Measurements from ENCODE around the gene KLF17. TPM values are rescaled to one million over a fixed set of nuclear protein-coding genes. Genes with fewer than 3 reads are reported as not detected.

The KLF17 gene
- total and polyA plus RNA-seq, 2 experiments from 2014 or later, result not detected

- no peak for DNase-seq (ENCODE audit: low spot score)
- Histone ChIP-seq H4K20me1 (ENCODE audit: insufficient read depth, poor library complexity, severe bottlenecking) (no peaks in the 10 kb centered on the region), H3K9me3 (ENCODE audit: low read depth) (no peaks in the 10 kb centered on the region), H3K79me2 (no peaks in the 10 kb centered on the region), H3K36me3 (replicated peaks; ENCODE audit: insufficient read depth, low read depth) (no peaks in the 10 kb centered on the region), H3K4me1 (ENCODE audit: insufficient read depth) (peaks cover 7% of the 10 kb centered on the region), H2AFZ (no peak overlapping the region), H3K4me3 (no peak overlapping the region), H3K27ac (no peak overlapping the region), H3K27me3 (no peaks in the 10 kb centered on the region), H3K4me2 (no peak overlapping the region), H3K9me2 (replicated peaks; ENCODE audit: insufficient read depth) (no peaks in the 10 kb centered on the region)
- 81% methylated on average over 2 of the region's 2 CpGs for WGBS (ENCODE audit: low lambda C conversion rate, missing lambda C conversion rate)
- TF ChIP-seq, protein P1, sequence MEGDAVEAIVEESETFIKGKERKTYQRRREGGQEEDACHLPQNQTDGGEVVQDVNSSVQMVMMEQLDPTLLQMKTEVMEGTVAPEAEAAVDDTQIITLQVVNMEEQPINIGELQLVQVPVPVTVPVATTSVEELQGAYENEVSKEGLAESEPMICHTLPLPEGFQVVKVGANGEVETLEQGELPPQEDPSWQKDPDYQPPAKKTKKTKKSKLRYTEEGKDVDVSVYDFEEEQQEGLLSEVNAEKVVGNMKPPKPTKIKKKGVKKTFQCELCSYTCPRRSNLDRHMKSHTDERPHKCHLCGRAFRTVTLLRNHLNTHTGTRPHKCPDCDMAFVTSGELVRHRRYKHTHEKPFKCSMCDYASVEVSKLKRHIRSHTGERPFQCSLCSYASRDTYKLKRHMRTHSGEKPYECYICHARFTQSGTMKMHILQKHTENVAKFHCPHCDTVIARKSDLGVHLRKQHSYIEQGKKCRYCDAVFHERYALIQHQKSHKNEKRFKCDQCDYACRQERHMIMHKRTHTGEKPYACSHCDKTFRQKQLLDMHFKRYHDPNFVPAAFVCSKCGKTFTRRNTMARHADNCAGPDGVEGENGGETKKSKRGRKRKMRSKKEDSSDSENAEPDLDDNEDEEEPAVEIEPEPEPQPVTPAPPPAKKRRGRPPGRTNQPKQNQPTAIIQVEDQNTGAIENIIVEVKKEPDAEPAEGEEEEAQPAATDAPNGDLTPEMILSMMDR (IDR thresholded peaks at IDR 0.05; ENCODE audit: poor library complexity), result no peak
- no peak for TF ChIP-seq EZH2 (IDR thresholded peaks at IDR 0.05; ENCODE audit: borderline replicate concordance)
Measured at GRCh38 chr1:44073528-44073927, 45.1 kb upstream of the KLF17 start.

- Histone ChIP-seq H3K9me3 (ENCODE audit: low read depth) (no peaks in the 10 kb centered on the region), H3K4me1 (ENCODE audit: insufficient read depth) (peaks cover 9% of the 10 kb centered on the region), H3K27ac (no peak overlapping the region), H3K4me3 (no peak overlapping the region), H2AFZ (no peak overlapping the region), H4K20me1 (ENCODE audit: insufficient read depth, poor library complexity, severe bottlenecking) (no peaks in the 10 kb centered on the region), H3K27me3 (no peaks in the 10 kb centered on the region), H3K9me2 (replicated peaks; ENCODE audit: insufficient read depth) (no peaks in the 10 kb centered on the region), H3K4me2 (no peak overlapping the region), H3K79me2 (no peaks in the 10 kb centered on the region), H3K36me3 (replicated peaks; ENCODE audit: insufficient read depth, low read depth) (no peaks in the 10 kb centered on the region)
- 73% methylated on average over 3 of the region's 3 CpGs for WGBS (ENCODE audit: low lambda C conversion rate, missing lambda C conversion rate)
- DNase-seq (ENCODE audit: low spot score), result no peak
- TF ChIP-seq EZH2phosphoT487 (IDR thresholded peaks at IDR 0.05; ENCODE audit: low read depth, severe bottlenecking, unreplicated experiment) (no peak), EZH2 (IDR thresholded peaks at IDR 0.05; ENCODE audit: borderline replicate concordance) (no peak)
- TF ChIP-seq, protein P1 (IDR thresholded peaks at IDR 0.05; ENCODE audit: poor library complexity), result no peak
Measured at GRCh38 chr1:44074415-44074814, 44.2 kb upstream of the KLF17 start.

DNA sequence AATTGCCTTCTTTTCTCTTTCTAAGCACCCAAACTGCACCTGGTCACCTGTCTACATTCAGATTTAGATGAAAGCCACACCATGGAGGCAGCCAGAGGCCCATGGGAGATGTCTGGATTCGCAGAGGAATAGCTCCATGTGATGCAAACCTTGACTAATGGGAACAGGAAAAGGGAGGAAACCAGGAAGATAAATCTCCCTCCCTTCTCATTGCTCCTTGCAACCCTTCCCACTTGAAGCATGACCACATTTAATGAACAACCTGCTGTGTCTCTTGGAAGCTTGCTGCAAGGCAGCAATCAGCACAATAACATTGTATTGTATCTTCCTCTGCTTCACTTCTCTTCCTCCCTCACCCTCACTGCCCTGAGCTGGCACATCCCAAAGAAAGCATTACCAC is 42.6 kb upstream of the KLF17 start:
- Histone ChIP-seq H3K27me3 (no peaks in the 10 kb centered on the region), H3K9me3 (ENCODE audit: low read depth) (no peaks in the 10 kb centered on the region), H3K27ac (no peak overlapping the region), H3K36me3 (replicated peaks; ENCODE audit: insufficient read depth, low read depth) (no peaks in the 10 kb centered on the region), H3K9me2 (replicated peaks; ENCODE audit: insufficient read depth) (no peaks in the 10 kb centered on the region), H2AFZ (no peak overlapping the region), H3K4me3 (no peak overlapping the region), H4K20me1 (ENCODE audit: insufficient read depth, poor library complexity, severe bottlenecking) (no peaks in the 10 kb centered on the region), H3K79me2 (no peaks in the 10 kb centered on the region), H3K4me2 (no peak overlapping the region), H3K4me1 (ENCODE audit: insufficient read depth) (peaks cover 9% of the 10 kb centered on the region)
- no peak for DNase-seq (ENCODE audit: low spot score)
- TF ChIP-seq EZH2phosphoT487 (IDR thresholded peaks at IDR 0.05; ENCODE audit: low read depth, severe bottlenecking, unreplicated experiment) (no peak), EZH2 (IDR thresholded peaks at IDR 0.05; ENCODE audit: borderline replicate concordance) (no peak)
- 86% methylated on average over 1 of the region's 1 CpG for WGBS (ENCODE audit: low lambda C conversion rate, missing lambda C conversion rate)

DNA sequence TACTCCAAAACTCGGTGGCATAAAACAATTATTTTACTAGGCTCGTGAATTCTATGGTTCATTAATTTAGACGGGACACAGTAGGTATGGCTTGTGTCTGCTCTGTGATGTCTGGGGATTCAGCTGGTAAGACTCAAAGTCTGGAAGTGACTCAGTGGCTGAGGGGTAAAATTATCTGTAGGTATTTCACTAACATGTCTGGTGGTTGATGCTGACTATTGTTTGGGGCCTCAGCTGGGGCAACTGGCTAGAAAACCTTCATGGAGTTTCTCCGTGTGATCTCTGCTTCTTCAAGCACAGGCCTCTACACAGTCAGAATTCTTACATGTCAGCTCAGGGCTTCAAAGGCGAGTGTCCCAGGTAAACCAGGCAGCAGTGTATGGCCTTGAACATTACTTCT is 41.2 kb upstream of the KLF17 start:
- Histone ChIP-seq H3K27ac (no peak overlapping the region), H3K4me1 (ENCODE audit: insufficient read depth) (peaks cover 9% of the 10 kb centered on the region), H3K4me2 (no peak overlapping the region)

More for the DNA sequence above, 41.2 kb upstream of the KLF17 start:
- no peaks in the 10 kb centered on the region for H3K27me3 ChIP-seq
- TF ChIP-seq, protein P1 (IDR thresholded peaks at IDR 0.05; ENCODE audit: poor library complexity), result no peak
- TF ChIP-seq EZH2phosphoT487 (IDR thresholded peaks at IDR 0.05; ENCODE audit: low read depth, severe bottlenecking, unreplicated experiment) (no peak), EZH2 (IDR thresholded peaks at IDR 0.05; ENCODE audit: borderline replicate concordance) (no peak)
- no peak for DNase-seq (ENCODE audit: low spot score)
- H3K36me3 ChIP-seq (replicated peaks; ENCODE audit: insufficient read depth, low read depth), result no peaks in the 10 kb centered on the region
- H3K9me2 ChIP-seq (replicated peaks; ENCODE audit: insufficient read depth), result no peaks in the 10 kb centered on the region
- no peak overlapping the region for H2AFZ ChIP-seq
- H3K4me3 ChIP-seq, result no peak overlapping the region
- H3K9me3 ChIP-seq (ENCODE audit: low read depth), result no peaks in the 10 kb centered on the region
- no peaks in the 10 kb centered on the region for H4K20me1 ChIP-seq (ENCODE audit: insufficient read depth, poor library complexity, severe bottlenecking)
- H3K79me2 ChIP-seq, result no peaks in the 10 kb centered on the region
- WGBS (ENCODE audit: low lambda C conversion rate, missing lambda C conversion rate), result 82% methylated on average over 5 of the region's 5 CpGs

Measured in hepatocyte (in vitro differentiated cells).